Transverse colon (tissue), 4 donors: Measurements from ENCODE around the gene FTCDNL1. TPM values are rescaled to one million over a fixed set of nuclear protein-coding genes. Genes with fewer than 3 reads are reported as not detected.

Source experiments
- DNase-seq: peaks from one replicate; pipeline ENCODE4 v3.0.0-alpha.2; 2019
- H3K27ac ChIP-seq, 4 donors: fragments of 200-600 bp; sonication (generic); 2 replicates each; pipeline ENCODE4 v1.5.1; 2016 to 2018; ENCODE audit warnings: inconsistent platforms in 4 of 4
- H3K27me3 ChIP-seq: fragments of 200-600 bp; sonication (generic); 2 replicates; pipeline ENCODE4 v1.5.1; 2017; ENCODE audit warnings: inconsistent platforms
- H3K36me3 ChIP-seq, 4 donors: fragments of 200-600 bp; sonication (generic); 2 replicates each; pipeline ENCODE4 v1.5.1; 2017 to 2019; ENCODE audit warnings: inconsistent platforms in 4 of 4
- H3K4me1 ChIP-seq, 4 donors: fragments of 200-600 bp; sonication (generic); 2 replicates each; pipeline ENCODE4 v1.5.1; 2017 to 2020; ENCODE audit warnings: inconsistent platforms in 4 of 4
- H3K4me3 ChIP-seq, 4 donors: fragments of 200-600 bp; sonication (generic); 1 replicate in 1 of 4; 2 replicates in 3 of 4; pipeline versions ENCODE4 v1.5.1 to v1.6.1; 2017 to 2019; ENCODE audit warnings: inconsistent platforms in 4 of 4
- H3K9me3 ChIP-seq, 2 donors: fragments of 200-600 bp; sonication (generic); 2 replicates each; pipeline ENCODE4 v1.5.1; 2017 to 2019; ENCODE audit warnings: inconsistent platforms in 2 of 2
- CTCF ChIP-seq, 5 experiments: fragments of 200-600 bp in 3 of 5; fragments of 450-650 bp in 2 of 5; sonication (generic) in 3 of 5; IDR thresholded peaks; 1 replicate in 2 of 5; 2 replicates in 3 of 5; pipeline ENCODE4 v1.5.1; 2016 to 2017; ENCODE audit warnings: antibody characterized with exemption in 5 of 5, inconsistent platforms in 3 of 5, mild to moderate bottlenecking in 2 of 5, moderate library complexity in 1 of 5
- EP300 ChIP-seq: sonication (generic); formaldehyde crosslinking; IDR thresholded peaks from one replicate; pipeline ENCODE4 v1.6.1; 2017; ENCODE audit warnings: antibody characterized with exemption, low read depth
- POLR2A ChIP-seq: fragments of 450-650 bp; IDR thresholded peaks from one replicate; pipeline ENCODE4 v1.6.1; 2016; ENCODE audit warnings: antibody characterized with exemption, mild to moderate bottlenecking, moderate library complexity
- POLR2AphosphoS5 ChIP-seq, 3 donors: sonication (generic); formaldehyde crosslinking; IDR thresholded peaks; one replicate each; pipeline ENCODE4 v1.6.1; 2016; ENCODE audit warnings: antibody characterized with exemption in 3 of 3
- WGBS, 2 donors: methylation state at CpG; one replicate each; pipeline ENCODE4 v1.1.5; 2018; ENCODE audit warnings: low coverage in 1 of 2; 5-methylcytosine and 5-hydroxymethylcytosine counted together
- in situ Hi-C, 4 donors: fragments of 200-750 bp; cut with MboI; loops; one replicate each; pipeline versions ENCODE4 v1.15.0 to v1.15.1; 2017; ENCODE audit warnings: low sequenced_read_pairs in 3 of 4, low pct_ligation_motif_present in 1 of 4, low pct_unique_long_range_greater_than_20kb in 1 of 4
- intact Hi-C: fragments of 100-400 bp; cut with DNase I; formaldehyde crosslinking; loops from one replicate; pipeline ENCODE4 v1.15.1; 2023; ENCODE audit warnings: low total_unique reads
- total RNA-seq, 4 donors: library from RNA; depleted of rRNA; stranded (reverse); fragments of >200 nt; gene quantifications; one replicate each; pipeline ENCODE4 v1.1.0, GENCODE V29; 2016

Gene FTCDNL1
- total RNA-seq, 4 donors from 2014 or later = 1.8 to 2.7 TPM; not detected in 2

GRCh38 chr2:199869227-199869541, 18.2 kb upstream of the FTCDNL1 start:
- no peak overlapping the region for H3K4me3 ChIP-seq
- no peak for DNase-seq
- H3K9me3 ChIP-seq = peaks cover 6 to 8% of the 10 kb centered on the region in 2 donors
- H3K4me1 ChIP-seq = no peaks in the 10 kb centered on the region
- no peak for TF ChIP-seq CTCF (IDR thresholded peaks at IDR 0.05)
- no peak for TF ChIP-seq POLR2AphosphoS5 (IDR thresholded peaks at IDR 0.05)
- no peak for TF ChIP-seq EP300
- no peak for TF ChIP-seq POLR2A
- intact Hi-C loops = no loop called here
- in situ Hi-C loops = loop anchor here in 2 of 4 donors (25.0 kb wide), 2 partner anchors 157 to 1557 kb away; no protein-coding TSS in a partner anchor
- H3K27me3 ChIP-seq = no peaks in the 10 kb centered on the region
- H3K27ac ChIP-seq = no peak overlapping the region
- WGBS, 2 donors = 74% methylated on average over 1 of the region's 1 CpG; no CpG with 5 or more reads in 1 of the 2 donors
- H3K36me3 ChIP-seq = no peaks in the 10 kb centered on the region

GRCh38 chr2:199868431-199869226, 17.6 kb upstream of the FTCDNL1 start:
- 47 to 70% methylated on average over 5 of the region's 5 CpGs for WGBS, 2 donors
- Histone ChIP-seq H3K27ac (no peak overlapping the region), H3K36me3 (no peaks in the 10 kb centered on the region), H3K27me3 (no peaks in the 10 kb centered on the region), H3K4me1 (no peaks in the 10 kb centered on the region), H3K4me3 (no peak overlapping the region), H3K9me3 (peaks cover under 1 to 2% of the 10 kb centered on the region in 2 donors)
- TF ChIP-seq EP300 (no peak), POLR2A (no peak), CTCF (IDR thresholded peaks at IDR 0.05) (no peak), POLR2AphosphoS5 (IDR thresholded peaks at IDR 0.05) (no peak)
- in situ Hi-C loops (loop anchor here in 2 of 4 donors (25.0 kb wide), 2 partner anchors 156 to 1556 kb away; no protein-coding TSS in a partner anchor), intact Hi-C loops (no loop called here)
- no peak for DNase-seq

- no peak for TF ChIP-seq POLR2A
- no peak for TF ChIP-seq POLR2AphosphoS5 (IDR thresholded peaks at IDR 0.05)
- no peak for TF ChIP-seq EP300
- no peak for TF ChIP-seq CTCF (IDR thresholded peaks at IDR 0.05)
- Histone ChIP-seq H3K4me1 (no peaks in the 10 kb centered on the region), H3K4me3 (no peak overlapping the region), H3K36me3 (no peaks in the 10 kb centered on the region), H3K9me3 (no peaks in the 10 kb centered on the region), H3K27ac (no peak overlapping the region), H3K27me3 (no peaks in the 10 kb centered on the region)
- no peak for DNase-seq
- in situ Hi-C loops (loop anchor here in 2 of 4 donors (25.0 kb wide), 2 partner anchors 154 to 1554 kb away; no protein-coding TSS in a partner anchor), intact Hi-C loops (no loop called here)
- 65 to 95% methylated on average over 2 to 4 of the region's 4 CpGs for WGBS, 2 donors
Measured at GRCh38 chr2:199865905-199866304, 14.9 kb upstream of the FTCDNL1 start.

- Histone ChIP-seq H3K27me3 (no peaks in the 10 kb centered on the region), H3K4me3 (no peak overlapping the region), H3K27ac (no peak overlapping the region), H3K4me1 (no peaks in the 10 kb centered on the region), H3K36me3 (no peaks in the 10 kb centered on the region), H3K9me3 (no peaks in the 10 kb centered on the region)
- intact Hi-C loops = no loop called here
- in situ Hi-C loops = loop anchor here in 2 of 4 donors (25.0 kb wide), 2 partner anchors 150 to 1550 kb away; no protein-coding TSS in a partner anchor
- WGBS, 2 donors = 60 to 67% methylated on average over 1 to 3 of the region's 3 CpGs
- TF ChIP-seq POLR2A (no peak), CTCF (IDR thresholded peaks at IDR 0.05) (no peak), POLR2AphosphoS5 (IDR thresholded peaks at IDR 0.05) (no peak), EP300 (no peak)
- no peak for DNase-seq
Measured at GRCh38 chr2:199862788-199863187, 11.8 kb upstream of the FTCDNL1 start.
